NCI-H1092 treated with DMSO at 0.1 percent for 48 hours (cell line): ENCODE measurements around the gene CELA2A.

Source experiments
- DNase-seq: peaks from one replicate; lab custom pipeline; 2025; lab: John Stamatoyannopoulos, UW

Gene CELA2A

GRCh38 chr1:15456313-15456954, at the start of gene CELA2A:
TSS of gene CELA2A (plus strand) at chr1:15456732. CDS start at chr1:15456754, 22 bp downstream.
- DNase-seq: no peak

DNA sequence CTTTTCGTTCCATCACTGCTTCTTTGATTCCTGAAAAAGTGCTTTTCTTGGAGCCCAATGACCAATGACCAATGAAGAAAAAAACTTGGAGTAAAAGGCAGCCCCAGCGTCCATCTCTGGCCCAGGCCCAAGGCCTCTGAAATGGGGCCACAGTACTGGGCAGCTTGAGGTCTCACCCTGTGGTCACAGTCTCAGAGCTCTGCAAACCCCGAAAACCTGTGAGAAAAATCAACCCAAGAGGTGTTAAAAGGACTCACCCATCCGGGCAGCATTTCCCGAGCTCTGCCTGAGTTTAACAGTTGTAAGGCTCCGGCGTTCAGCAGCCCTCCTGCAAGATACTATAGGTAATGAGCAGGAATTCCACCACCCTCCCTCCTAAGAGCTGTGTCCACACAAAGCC, 49.0 kb upstream of the CELA2A start:
- DNase-seq: no peak

- DNase-seq: no peak
Observed at GRCh38 chr1:15408890-15409387, 47.6 kb upstream of the CELA2A start.

- peak; percentile 93 for DNase-seq
Observed at GRCh38 chr1:15409388-15410222, 46.9 kb upstream of the CELA2A start, which contains the start of gene EFHD2. TSS of gene EFHD2 (plus strand) at chr1:15409888. CDS start at chr1:15409972, 84 bp downstream.

DNA sequence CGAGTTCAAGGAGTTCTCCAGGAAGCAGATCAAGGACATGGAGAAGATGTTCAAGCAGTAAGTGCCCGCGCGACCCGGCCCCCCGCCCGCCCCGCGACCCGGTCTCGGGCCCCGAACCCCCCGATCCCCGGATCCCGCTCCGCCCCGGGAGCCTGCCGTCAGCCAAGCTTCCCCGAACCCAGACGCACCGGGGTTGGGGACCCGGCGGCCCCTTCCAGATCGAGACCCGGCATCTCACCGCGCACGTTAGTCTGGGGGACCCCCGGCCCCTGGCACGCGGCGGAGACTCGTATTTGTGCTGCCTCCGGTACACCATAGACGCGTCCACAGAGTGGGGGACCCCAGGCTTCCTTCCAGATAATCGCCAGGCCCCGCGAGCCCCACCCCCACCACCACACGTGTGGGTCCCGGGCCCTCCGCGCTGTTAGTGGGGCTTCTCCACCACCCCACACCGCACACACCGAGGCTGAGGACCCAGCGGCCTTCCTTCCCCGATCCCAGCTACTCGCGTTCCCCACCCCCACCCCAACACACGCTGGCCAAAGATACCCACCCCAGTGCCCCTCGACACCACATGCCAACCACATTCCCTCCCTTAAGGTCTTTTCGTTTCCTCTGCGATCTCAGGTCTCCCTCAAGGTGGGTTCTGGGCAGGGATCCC, 46.2 kb upstream of the CELA2A start:
- no peak for DNase-seq

- DNase-seq: no peak
Observed at GRCh38 chr1:15410884-15411245, 45.7 kb upstream of the CELA2A start.

DNA sequence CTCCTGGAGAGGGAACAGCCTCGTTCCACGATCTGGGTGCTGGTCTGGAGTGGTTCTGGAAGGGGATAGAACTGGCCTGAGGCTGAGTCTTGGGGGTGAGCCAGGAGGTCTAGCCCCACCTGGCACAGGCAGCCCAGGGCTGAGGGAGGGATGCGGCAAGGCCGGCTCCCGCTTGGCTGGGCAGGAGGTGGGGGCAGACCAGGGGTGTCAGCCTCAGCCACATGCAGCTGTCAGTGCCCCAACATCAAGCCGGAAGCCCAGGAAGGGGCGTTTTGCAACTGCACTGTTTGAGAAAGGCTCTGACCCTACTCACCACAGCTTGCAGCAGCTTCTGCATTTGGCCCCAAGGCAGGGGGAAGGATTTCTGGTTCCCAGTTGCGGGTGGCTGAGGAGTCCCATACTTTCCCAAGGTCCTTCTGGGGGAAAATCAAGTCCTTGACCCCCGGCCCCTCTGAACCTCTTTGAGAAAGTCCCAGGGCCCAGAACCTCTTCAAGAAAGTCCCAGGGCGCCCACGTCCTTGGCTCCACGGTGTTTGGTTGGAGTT, 44.9 kb upstream of the CELA2A start:
- peak; percentile 40 for DNase-seq

DNA sequence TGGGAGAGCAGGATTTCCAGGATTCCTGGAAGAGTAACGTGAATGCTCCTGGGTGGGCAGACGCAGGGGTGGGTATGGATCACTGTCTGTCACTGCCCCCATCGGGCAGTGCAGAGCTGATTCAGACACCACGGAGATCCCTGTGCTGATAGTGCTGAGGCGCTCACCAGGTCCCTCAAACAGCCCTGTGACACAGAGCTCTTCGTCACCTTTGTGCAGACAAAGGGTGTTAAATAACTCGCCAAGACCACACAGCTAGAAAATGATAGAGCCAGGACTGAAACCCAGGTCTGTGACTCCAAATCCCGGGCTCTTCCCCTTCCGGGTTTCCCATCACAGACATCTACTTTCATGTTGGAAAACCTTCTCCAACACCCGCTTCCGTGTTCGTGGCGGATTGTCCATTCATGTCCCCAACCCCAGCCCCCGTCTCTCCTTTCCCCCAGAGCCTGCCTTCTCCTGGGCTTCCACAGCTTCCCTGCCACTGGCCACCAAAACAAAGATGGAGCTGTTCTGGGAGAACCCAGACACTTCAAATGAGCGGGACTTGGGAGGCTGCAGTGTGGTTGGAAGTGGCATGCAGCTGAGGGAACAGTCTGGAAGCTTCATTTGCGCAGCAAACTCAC, 44.2 kb upstream of the CELA2A start:
- peak; percentile 51 for DNase-seq

DNA sequence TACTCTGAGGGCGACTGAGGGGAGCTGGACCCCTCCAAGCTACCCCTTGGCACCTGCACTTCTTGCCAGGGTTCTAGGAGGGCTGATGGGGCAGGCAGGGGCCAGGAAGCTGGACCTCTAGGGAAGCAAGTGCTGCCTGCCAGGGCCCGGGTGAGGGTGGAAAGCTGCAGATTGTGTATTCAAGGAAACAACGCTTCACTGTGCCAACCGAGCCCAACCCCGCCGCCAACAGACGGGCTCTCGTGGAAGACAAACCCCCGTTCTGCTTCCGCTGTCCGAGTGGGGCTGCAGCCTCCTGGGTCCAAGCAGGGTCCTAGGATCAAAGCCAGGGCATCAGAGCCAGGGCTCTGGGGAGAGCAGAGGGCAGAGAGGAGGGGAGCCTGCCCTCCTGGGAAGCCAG, 43.7 kb upstream of the CELA2A start:
- peak; percentile 65 for DNase-seq

- no peak for DNase-seq
Observed at GRCh38 chr1:15413563-15414444, 42.7 kb upstream of the CELA2A start.

- DNase-seq: no peak
Observed at GRCh38 chr1:15414445-15414983, 42.0 kb upstream of the CELA2A start.

- DNase-seq: no peak
Observed at GRCh38 chr1:15417059-15417934, 39.2 kb upstream of the CELA2A start.

- DNase-seq: no peak
Observed at GRCh38 chr1:15418806-15419515, 37.6 kb upstream of the CELA2A start.

GRCh38 chr1:15420853-15421465, 35.6 kb upstream of the CELA2A start:
- peak; percentile 46 for DNase-seq

DNA sequence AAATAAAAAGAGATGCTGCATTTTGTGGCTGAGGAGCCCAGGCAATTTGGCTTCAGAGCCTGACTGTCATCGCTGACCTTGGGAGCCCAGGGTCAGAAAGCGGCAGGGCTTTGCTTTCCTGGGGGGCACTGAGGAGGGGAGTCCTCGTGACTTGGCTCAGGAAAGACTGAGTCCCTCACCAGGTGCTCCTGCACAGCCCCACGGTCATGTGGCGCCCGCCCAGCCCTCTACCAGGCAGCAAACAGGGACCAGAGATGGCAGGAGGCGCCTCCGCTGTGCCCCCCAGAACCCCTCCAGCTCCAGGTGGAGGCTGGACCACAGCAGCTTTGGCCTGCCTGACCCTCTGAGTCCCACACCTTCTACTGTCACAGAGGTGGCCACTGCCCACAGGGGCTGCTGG, 33.7 kb upstream of the CELA2A start:
- DNase-seq: no peak

- DNase-seq: no peak
Observed at GRCh38 chr1:15423355-15424077, 33.0 kb upstream of the CELA2A start.

GRCh38 chr1:15424146-15424667, 32.3 kb upstream of the CELA2A start:
- peak; percentile 97 for DNase-seq

DNA sequence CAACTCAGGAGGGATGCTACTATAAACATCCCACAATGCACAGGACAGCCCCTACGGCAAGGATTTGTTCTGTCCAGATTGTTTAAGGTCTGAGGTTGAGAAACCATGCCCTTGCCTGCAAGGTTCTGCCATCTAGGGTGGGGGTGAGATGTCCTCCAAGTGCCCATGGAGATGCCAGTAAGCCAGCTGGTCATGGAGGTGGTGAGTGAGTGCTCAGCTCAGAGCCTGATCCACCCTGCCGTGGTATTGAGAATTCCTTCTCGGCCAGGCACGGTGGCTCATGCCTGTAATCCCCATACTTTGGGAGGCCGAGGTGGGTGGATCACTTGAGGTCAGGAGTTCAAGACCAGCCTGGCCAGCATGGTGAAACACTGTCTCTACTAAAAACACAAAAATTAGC, 31.6 kb upstream of the CELA2A start:
- DNase-seq: no peak
